Stimulated activated CD8-positive, alpha-beta memory T cell treated with anti-CD3 and anti-CD28 coated beads, Interleukin-7, amount 100 ng/mL, for 4 hours (primary cell): ENCODE results near the gene MAST4.

Source experiments
- DNase-seq, 2 donors: peaks; one replicate each; pipeline ENCODE4 v3.0.0-alpha.2; 2020; ENCODE audit warnings: low read depth in 2 of 2

Gene MAST4

DNA sequence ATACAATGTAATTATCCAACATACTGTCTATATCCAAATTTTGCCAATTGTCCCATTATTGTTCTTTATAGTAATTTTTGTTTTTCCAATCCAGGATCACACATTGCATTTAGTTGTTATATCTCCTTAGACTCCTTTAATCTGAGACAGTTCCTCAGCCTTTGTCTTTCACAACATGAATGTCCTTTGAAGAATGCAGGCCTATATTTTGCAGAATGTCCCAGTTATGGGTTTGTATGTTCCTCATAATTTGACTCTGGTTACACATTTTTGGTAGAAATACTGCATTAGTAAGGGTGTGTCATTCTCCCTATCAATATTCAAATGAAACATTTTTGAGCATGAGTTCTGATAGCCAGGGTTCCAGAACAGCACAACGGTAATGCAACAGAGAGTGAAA is 593.7 kb downstream of the MAST4 start:
- no peak for DNase-seq

DNA sequence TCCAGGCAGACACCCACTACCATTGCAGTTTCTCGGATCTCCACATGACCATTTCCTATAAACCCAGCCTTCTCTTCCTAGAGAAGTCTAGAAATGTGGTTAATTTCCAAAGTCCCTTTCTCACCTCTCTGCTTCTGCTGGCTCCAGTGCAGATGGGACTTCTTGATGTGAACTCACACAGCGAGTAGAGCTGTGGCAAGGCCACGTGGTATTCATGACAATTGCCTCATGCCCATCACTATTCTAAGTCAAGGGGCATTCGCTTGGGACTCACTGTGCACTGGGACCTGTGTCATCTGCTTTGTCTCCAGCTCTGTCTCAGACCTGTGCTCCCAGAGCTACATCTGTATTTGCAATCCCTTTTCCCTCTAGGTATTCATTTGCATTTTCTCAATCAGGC is 594.2 kb downstream of the MAST4 start:
- no peak for DNase-seq

GRCh38 chr5:67190861-67191260 is 594.7 kb downstream of the MAST4 start:
- no peak for DNase-seq

- DNase-seq: no peak
These were observed 596.7 kb downstream of the MAST4 start for GRCh38 chr5:67192719-67193438.

GRCh38 chr5:67193439-67193807 is 597.2 kb downstream of the MAST4 start:
- DNase-seq: no peak

- DNase-seq: no peak
These were observed 598.0 kb downstream of the MAST4 start for GRCh38 chr5:67194166-67194565.

DNA sequence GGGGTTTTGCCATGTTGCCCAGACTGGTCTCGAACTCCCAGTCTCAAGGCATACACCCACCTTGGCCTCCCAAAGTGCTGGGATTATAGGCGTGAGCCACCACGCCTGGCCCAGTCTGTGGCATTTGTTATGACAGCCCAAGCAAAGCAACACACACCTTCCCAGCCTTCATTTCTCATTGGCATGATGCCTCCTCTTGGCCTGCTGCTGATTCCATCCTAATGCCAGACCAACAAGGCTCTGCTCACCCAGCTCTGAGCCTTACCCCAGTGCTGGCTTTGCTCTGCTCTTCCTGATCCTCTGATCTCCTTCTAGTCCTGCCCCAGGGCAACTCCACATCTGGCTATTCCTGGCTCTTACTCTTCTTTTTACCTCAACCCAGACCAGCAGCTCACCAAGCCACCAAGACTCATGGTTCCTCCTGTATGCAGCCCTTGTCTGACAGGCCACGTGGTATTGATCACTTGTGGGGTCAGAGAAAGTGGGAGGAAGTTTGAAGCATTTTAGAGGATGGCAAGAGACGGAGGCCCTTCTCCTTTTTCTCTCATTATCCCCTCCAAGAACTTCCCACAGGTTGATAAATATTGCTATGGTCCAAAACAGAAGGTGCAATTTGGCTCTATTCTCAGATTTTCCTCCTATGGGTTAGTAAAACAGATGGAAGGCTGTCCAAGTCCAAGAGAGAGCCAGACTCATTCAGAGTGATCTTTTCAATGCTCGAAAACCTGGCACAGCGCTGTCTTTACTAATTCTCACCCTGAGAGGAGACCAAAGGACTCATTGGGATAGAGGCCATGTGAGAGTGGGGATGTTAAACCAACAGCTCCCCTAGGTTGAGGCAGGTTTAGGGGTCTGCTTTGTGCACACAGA is 599.4 kb downstream of the MAST4 start:
- DNase-seq: no peak

- no peak for DNase-seq
These were observed 600.4 kb downstream of the MAST4 start, which contains the start of gene CD180 for GRCh38 chr5:67196537-67197059. Gene CD180 (minus strand): TSS chr5:67196799. CDS start chr5:67196641, 158 bp downstream.

DNA sequence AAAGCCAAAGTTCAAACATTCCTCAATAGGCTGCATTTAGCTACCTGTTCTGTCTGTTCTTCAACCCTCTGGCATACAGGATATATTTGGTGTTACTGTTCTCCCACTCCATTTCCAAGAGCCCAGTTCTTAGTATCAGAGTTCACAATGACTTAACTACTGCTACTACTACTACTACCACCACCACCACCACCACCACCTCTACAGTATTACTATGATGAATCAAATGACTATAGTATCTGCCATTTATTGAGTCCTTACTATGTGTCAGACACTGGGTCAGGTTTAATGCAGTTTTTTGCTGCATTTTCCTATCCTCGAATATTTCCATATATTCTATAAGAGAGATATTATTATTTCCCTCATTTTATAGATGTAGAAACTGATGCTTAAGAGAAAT is 601.3 kb downstream of the MAST4 start:
- DNase-seq: no peak

DNA sequence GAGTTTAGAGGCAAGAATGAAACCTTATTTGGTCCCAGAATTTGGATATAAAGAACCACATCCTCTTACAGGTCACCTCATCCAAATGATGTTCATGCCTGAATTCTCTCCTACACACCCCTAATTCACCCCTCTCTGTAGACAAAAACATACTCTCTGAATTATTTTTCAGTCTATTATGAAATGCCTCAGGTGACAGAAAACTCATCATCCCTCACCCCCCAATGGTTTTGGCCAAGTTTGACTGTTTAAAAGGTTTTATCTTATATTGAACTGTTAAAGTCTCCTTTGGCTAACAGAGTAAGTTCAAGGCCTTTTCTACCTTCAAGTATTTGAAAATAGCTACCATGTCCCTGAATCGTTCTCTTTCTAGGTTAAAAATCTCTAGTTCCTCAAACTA is 602.7 kb downstream of the MAST4 start:
- DNase-seq: no peak

GRCh38 chr5:67199859-67200258 is 603.7 kb downstream of the MAST4 start:
- DNase-seq: no peak

DNA sequence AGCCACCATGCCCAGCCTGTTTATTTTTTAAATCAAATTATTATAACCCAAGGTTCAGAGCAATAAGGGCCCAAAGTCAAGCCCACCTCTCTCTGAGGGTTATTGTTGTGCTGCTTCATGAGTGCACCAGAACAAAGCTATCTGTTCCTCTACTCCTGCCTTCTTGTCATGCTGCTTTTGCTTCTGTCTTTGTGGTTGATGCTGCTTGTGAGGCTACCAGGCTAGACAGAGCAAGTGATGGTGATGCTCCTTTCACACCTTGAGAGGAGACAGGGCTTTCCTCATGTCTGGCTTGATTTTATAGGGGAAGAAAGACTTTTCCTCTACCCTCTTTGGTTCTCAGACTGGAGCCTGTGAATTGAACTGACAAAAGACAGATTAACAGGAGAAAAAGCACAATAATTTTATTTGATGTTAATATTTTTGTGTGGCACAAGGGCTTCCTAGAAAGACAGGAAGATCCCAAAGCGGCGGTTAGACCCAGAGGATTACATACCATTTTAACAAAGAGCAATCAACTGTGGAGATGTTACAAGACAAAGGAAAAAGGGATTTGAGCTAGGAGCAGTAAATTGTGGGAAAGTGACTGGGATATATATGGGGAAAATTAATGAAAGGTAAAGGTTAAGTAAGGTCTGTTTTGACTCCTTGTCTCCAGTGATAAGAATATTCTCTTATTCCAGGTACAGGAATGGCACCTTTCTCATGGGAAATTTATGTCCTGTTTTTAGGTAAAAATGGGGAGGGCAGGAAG is 604.8 kb downstream of the MAST4 start:
- DNase-seq: no peak

- no peak for DNase-seq
These were observed 605.8 kb downstream of the MAST4 start for GRCh38 chr5:67201897-67202549.

DNA sequence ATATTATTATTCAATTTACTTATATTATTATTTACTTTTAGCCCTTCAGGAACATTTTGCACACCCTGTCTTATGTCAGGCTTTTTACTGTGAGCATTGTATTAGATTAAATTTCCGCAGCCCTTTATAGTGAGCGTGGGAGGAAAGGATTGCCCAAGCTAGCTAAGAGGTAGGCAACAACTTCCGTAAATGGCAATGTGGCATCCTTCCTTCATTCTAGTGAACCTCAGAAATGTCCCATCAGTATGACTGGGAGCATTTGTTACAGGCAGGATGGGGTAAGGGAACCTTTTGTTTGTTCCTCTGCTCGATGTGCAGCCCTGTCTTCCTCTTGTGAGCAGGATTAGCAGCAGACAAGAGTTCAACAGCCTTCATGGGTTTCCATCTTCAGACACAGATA is 606.6 kb downstream of the MAST4 start:
- no peak for DNase-seq

- no peak for DNase-seq
These were observed 607.5 kb downstream of the MAST4 start for GRCh38 chr5:67203701-67204074.

- no peak for DNase-seq
These were observed 608.6 kb downstream of the MAST4 start for GRCh38 chr5:67204821-67205220.

- DNase-seq: no peak
These were observed 609.8 kb downstream of the MAST4 start for GRCh38 chr5:67205981-67206380.

DNA sequence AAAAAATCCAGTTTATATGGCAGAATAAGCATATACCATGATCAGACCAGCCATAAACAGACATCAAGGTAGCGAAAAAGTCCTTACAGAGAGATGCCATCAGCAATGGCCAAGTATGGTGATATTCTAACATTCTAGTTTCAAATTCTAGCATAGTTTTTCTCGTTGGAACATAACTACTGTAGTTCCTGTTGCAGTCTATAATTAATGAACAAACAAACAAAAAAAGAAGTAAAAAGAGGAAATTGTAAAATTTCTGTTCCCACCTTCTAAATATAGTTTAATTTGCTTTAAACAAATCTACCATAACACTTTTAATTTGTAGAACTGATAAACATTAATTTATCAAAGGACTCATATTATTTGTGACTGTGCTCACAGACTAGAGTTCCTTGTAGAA is 610.3 kb downstream of the MAST4 start:
- DNase-seq: no peak

- DNase-seq: peak; percentile 62 to 87
These were observed 610.7 kb downstream of the MAST4 start for GRCh38 chr5:67206929-67207328.

DNA sequence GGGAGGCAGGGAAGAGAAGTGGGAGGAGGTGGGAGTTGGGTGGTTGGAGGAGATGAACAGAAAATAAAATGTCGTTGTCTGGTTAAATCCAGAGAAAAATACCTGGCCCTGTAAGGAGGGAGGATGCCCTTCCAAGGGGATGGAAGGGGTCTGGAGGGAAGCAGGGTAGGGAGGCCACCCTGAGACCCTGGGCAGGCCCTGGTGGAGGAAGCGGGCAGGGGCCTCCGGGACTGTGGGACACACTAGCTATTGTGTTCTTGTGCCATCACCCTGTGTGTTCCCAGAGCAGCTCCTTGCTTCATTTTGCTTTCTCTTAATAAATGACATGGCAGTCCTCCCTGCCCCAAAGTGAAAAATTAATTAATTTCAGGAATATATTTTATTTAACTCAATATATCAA is 612.2 kb downstream of the MAST4 start:
- DNase-seq: no peak

GRCh38 chr5:67209141-67209771 is 613.1 kb downstream of the MAST4 start:
- peak; percentile 8 to 33 for DNase-seq
